HepG2 (cell line): Measurements from ENCODE around the gene NKAIN4. TPM values are rescaled to one million over a fixed set of nuclear protein-coding genes. Genes with fewer than 3 reads are reported as not detected.

Experiments used
- BRD4 ChIP-seq: sonication (generic); formaldehyde crosslinking; IDR thresholded peaks from 2 replicates; pipeline ENCODE4 v1.4.0; 2020; ENCODE audit warnings: missing genetic modification reagents
- CERS6 ChIP-seq: sonication (generic); formaldehyde crosslinking; IDR thresholded peaks from 2 replicates; pipeline ENCODE4 v1.5.0; 2020; ENCODE audit warnings: missing genetic modification reagents
- DNMT3B ChIP-seq: conservative IDR thresholded peaks from 2 replicates; pipeline ENCODE4 v1.6.1; 2016; ENCODE audit warnings: missing biosample characterization, control low read depth
- E2F2 ChIP-seq: sonication (generic); formaldehyde crosslinking; IDR thresholded peaks from 2 replicates; pipeline ENCODE4 v1.4.0; 2020; ENCODE audit warnings: missing genetic modification reagents, borderline replicate concordance
- GABPB1 ChIP-seq: IDR thresholded peaks from 2 replicates; pipeline ENCODE4 v1.6.1; 2016; ENCODE audit warnings: mild to moderate bottlenecking, missing genetic modification reagents, moderate library complexity, missing compliant biosample characterization
- HIVEP1 ChIP-seq: sonication (generic); formaldehyde crosslinking; IDR thresholded peaks from 2 replicates; pipeline ENCODE4 v1.4.0; 2020; ENCODE audit warnings: mild to moderate bottlenecking, missing genetic modification reagents
- KMT2A ChIP-seq: sonication (generic); formaldehyde crosslinking; IDR thresholded peaks from 2 replicates; pipeline ENCODE4 v1.4.0; 2020; ENCODE audit warnings: missing genetic modification reagents
- POGZ ChIP-seq: sonication (generic); formaldehyde crosslinking; IDR thresholded peaks from 2 replicates; pipeline ENCODE4 v1.4.0; 2020; ENCODE audit warnings: mild to moderate bottlenecking, missing genetic modification reagents
- SMAD3 ChIP-seq: sonication (generic); formaldehyde crosslinking; IDR thresholded peaks from 2 replicates; pipeline ENCODE4 v1.4.0; 2020; ENCODE audit warnings: missing genetic modification reagents
- TEAD2 ChIP-seq: sonication (generic); formaldehyde crosslinking; IDR thresholded peaks from 2 replicates; pipeline ENCODE4 v1.9.0; 2021; ENCODE audit warnings: missing genetic modification reagents
- ZNF205 ChIP-seq: IDR thresholded peaks from 2 replicates; pipeline ENCODE4 v1.6.1; 2018; ENCODE audit warnings: missing biosample characterization, missing genetic modification reagents
- ZNF317 ChIP-seq: sonication (generic); formaldehyde crosslinking; IDR thresholded peaks from 2 replicates; pipeline ENCODE4 v1.5.0; 2020; ENCODE audit warnings: mild to moderate bottlenecking, missing genetic modification reagents
- ZNF335 ChIP-seq: sonication (generic); formaldehyde crosslinking; IDR thresholded peaks from 2 replicates; pipeline ENCODE4 v1.4.0; 2020; ENCODE audit warnings: missing genetic modification reagents
- ZNF501 ChIP-seq: sonication (generic); formaldehyde crosslinking; IDR thresholded peaks from 2 replicates; pipeline ENCODE4 v1.5.1; 2020; ENCODE audit warnings: mild to moderate bottlenecking, moderate library complexity, missing genetic modification reagents
- ZNF556 ChIP-seq: sonication (generic); formaldehyde crosslinking; IDR thresholded peaks from 2 replicates; pipeline ENCODE4 v1.4.0; 2020; ENCODE audit warnings: mild to moderate bottlenecking, missing genetic modification reagents, borderline replicate concordance
- ZNF577 ChIP-seq: sonication (generic); formaldehyde crosslinking; IDR thresholded peaks from 2 replicates; pipeline ENCODE4 v1.4.0; 2020; ENCODE audit warnings: mild to moderate bottlenecking, low read depth, missing genetic modification reagents, borderline replicate concordance
- ZNF619 ChIP-seq: sonication (generic); formaldehyde crosslinking; IDR thresholded peaks from 2 replicates; pipeline ENCODE4 v1.4.0; 2020; ENCODE audit warnings: mild to moderate bottlenecking, missing genetic modification reagents
- ZNF782 ChIP-seq: sonication (generic); formaldehyde crosslinking; IDR thresholded peaks from 2 replicates; pipeline ENCODE4 v1.4.0; 2020; ENCODE audit warnings: missing genetic modification reagents, mild to moderate bottlenecking, borderline replicate concordance
- ZNF891 ChIP-seq: sonication (generic); formaldehyde crosslinking; IDR thresholded peaks from 2 replicates; pipeline ENCODE4 v1.5.0; 2020; ENCODE audit warnings: mild to moderate bottlenecking, missing genetic modification reagents
- polyA plus RNA-seq, 8 experiments: library from polyadenylated mRNA; depleted of rRNA in 3 of 8; stranded (reverse) in 7 of 8; unstranded in 1 of 8; fragments of >200 nt; fragmentation: Illumina TruSeq in 4 of 8; extraction: Trizol in 4 of 8; gene quantifications; 2 replicates each; pipeline versions ENCODE4 v1.2.1 to v1.2.3, GENCODE V29; 2011 to 2016; ENCODE audit warnings: low read depth in 4 of 8, missing spikeins in 1 of 8, mixed read lengths in 1 of 8; ENCODE audit not compliant: insufficient read depth in 1 of 8
- total RNA-seq, 5 experiments: library from RNA; depleted of rRNA; stranded (reverse); fragments of >200 nt; fragmentation: Illumina TruSeq; extraction: Trizol; gene quantifications; 2 replicates each; pipeline ENCODE4 v1.2.3, GENCODE V29; 2016; ENCODE audit warnings: low read depth in 1 of 5
- TF ChIP-seq, protein P1 (sequence below): sonication (generic); formaldehyde crosslinking; IDR thresholded peaks from 2 replicates; pipeline ENCODE4 v1.4.0; 2020; ENCODE audit warnings: mild to moderate bottlenecking, missing genetic modification reagents
- TF ChIP-seq, protein P2 (sequence below): IDR thresholded peaks from 2 replicates; pipeline ENCODE4 v1.6.1; 2016; ENCODE audit warnings: mild to moderate bottlenecking, missing biosample characterization, missing genetic modification reagents
- TF ChIP-seq, protein P3 (sequence below): sonication (generic); formaldehyde crosslinking; IDR thresholded peaks from 2 replicates; pipeline ENCODE4 v1.8.0; 2022; ENCODE audit warnings: missing genetic modification reagents, mild to moderate bottlenecking, inconsistent platforms, borderline replicate concordance
- TF ChIP-seq, protein P4 (sequence below): sonication (generic); formaldehyde crosslinking; IDR thresholded peaks from 2 replicates; pipeline ENCODE4 v1.8.0; 2023; ENCODE audit warnings: mild to moderate bottlenecking, missing genetic modification reagents

NKAIN4 gene
- total and polyA plus RNA-seq, 2 of the 13 experiments (the other 11 are each of a cell fraction or from before 2014, with no cell fraction given): not detected

GRCh38 chr20:63215101-63216040, 38.9 kb downstream of the NKAIN4 start (continued):
- TF ChIP-seq CERS6 (CRISPR knock-in tag): no peak
- peak; percentile 81 for TF ChIP-seq ZNF891 (CRISPR knock-in tag)
- peak; percentile 33; the same call in 1 of the 2 replicates for TF ChIP-seq SMAD3 (CRISPR knock-in tag)
- TF ChIP-seq, protein P1, sequence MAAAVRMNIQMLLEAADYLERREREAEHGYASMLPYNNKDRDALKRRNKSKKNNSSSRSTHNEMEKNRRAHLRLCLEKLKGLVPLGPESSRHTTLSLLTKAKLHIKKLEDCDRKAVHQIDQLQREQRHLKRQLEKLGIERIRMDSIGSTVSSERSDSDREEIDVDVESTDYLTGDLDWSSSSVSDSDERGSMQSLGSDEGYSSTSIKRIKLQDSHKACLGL (CRISPR knock-in tag): no peak
- TF ChIP-seq POGZ (CRISPR knock-in tag): no peak
- TF ChIP-seq ZNF501 (CRISPR knock-in tag): peak; percentile 78; the same call in 1 of the 2 replicates
- peak; percentile 33; the same call in 1 of the 2 replicates for TF ChIP-seq E2F2 (CRISPR knock-in tag)
- TF ChIP-seq, protein P2, sequence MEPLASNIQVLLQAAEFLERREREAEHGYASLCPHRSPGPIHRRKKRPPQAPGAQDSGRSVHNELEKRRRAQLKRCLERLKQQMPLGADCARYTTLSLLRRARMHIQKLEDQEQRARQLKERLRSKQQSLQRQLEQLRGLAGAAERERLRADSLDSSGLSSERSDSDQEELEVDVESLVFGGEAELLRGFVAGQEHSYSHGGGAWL (CRISPR knock-in tag): peak; percentile 52; the same call in 1 of the 2 replicates
- TF ChIP-seq HIVEP1 (CRISPR knock-in tag): peak; percentile 55; the same call in 1 of the 2 replicates
- 0 out of 2 replicates have a peak, but pooled peaks have one; percentile 11 for TF ChIP-seq ZNF577
- 0 out of 2 replicates have a peak, but pooled peaks have one; percentile 17 for TF ChIP-seq ZNF556
- no peak; the same call in 1 of the 2 replicates for TF ChIP-seq GABPB1 (CRISPR knock-in tag)
- TF ChIP-seq ZNF205 (CRISPR knock-in tag): 0 out of 2 replicates have a peak, but pooled peaks have one; percentile 20
- TF ChIP-seq, protein P3, sequence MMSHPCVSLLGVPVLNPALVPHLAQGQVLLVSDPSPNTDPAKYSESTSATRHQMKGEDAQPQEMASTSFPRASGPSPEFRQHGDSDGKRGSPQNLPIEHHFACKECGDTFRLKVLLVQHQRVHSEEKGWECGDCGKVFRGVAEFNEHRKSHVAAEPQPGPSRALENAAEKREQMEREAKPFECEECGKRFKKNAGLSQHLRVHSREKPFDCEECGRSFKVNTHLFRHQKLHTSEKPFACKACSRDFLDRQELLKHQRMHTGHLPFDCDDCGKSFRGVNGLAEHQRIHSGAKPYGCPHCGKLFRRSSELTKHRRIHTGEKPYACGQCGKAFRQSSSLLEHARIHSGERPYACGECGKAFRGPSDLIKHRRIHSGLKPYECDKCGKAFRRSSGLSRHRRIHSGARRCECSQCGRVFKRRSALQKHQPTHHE (CRISPR knock-in tag): 0 out of 2 replicates have a peak, but pooled peaks have one; percentile 64
- peak; percentile 58; the same call in 1 of the 2 replicates for TF ChIP-seq BRD4 (CRISPR knock-in tag)
- 0 out of 2 replicates have a peak, but pooled peaks have one; percentile 22 for TF ChIP-seq ZNF335 (CRISPR knock-in tag)
- TF ChIP-seq ZNF619 (CRISPR knock-in tag): 0 out of 2 replicates have a peak, but pooled peaks have one; percentile 19
- 0 out of 2 replicates have a peak, but pooled peaks have one; percentile 20 for TF ChIP-seq ZNF782 (CRISPR knock-in tag)
- peak; percentile 45; the same call in 1 of the 2 replicates for TF ChIP-seq KMT2A (CRISPR knock-in tag)
- 0 out of 2 replicates have a peak, but pooled peaks have one; percentile 45 for TF ChIP-seq DNMT3B (CRISPR knock-in tag)
- TF ChIP-seq, protein P4, sequence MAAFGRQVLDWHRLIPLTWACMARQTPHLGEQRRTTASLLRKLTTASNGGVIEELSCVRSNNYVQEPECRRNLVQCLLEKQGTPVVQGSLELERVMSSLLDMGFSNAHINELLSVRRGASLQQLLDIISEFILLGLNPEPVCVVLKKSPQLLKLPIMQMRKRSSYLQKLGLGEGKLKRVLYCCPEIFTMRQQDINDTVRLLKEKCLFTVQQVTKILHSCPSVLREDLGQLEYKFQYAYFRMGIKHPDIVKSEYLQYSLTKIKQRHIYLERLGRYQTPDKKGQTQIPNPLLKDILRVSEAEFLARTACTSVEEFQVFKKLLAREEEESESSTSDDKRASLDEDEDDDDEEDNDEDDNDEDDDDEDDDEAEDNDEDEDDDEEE: peak; percentile 86
- TF ChIP-seq ZNF317 (CRISPR knock-in tag): peak; percentile 55; the same call in 1 of the 2 replicates
- no peak for TF ChIP-seq TEAD2
